ENCODE results near the gene DHFR.

Gene DHFR

GRCh38 chr5:80607832-80608231, 47.0 kb downstream of the DHFR start:
- no peaks in the 10 kb centered on the region for H3K4me1 ChIP-seq (ENCODE audit: control insufficient read depth in 2 of 2, insufficient read depth in 1 of 2, low read depth in 1 of 2, low read length in 2 of 2)
- H4K8ac ChIP-seq (ENCODE audit: low read depth, low read length), result no peak overlapping the region
- peak overlapping the region; percentile 68 for H2AK5ac ChIP-seq (ENCODE audit: low read depth, low read length)
- H3K9me3 ChIP-seq (replicated peaks in 1 of 2; ENCODE audit: control insufficient read depth in 2 of 2, insufficient read depth in 1 of 2, low read depth in 1 of 2, low read length in 2 of 2), result peaks cover 0 to 5% of the 10 kb centered on the region in 2 donors
- no peak overlapping the region for H3K14ac ChIP-seq (ENCODE audit: low read length)
- H3K36me3 ChIP-seq (replicated peaks in 1 of 2; ENCODE audit: control insufficient read depth in 2 of 2, insufficient read depth in 2 of 2, low read length in 2 of 2), result peaks cover 0 to 2% of the 10 kb centered on the region in 2 donors
- H3K23ac ChIP-seq (ENCODE audit: low read depth, low read length, poor library complexity), result no peak overlapping the region
- no peak overlapping the region for H3K4me3 ChIP-seq (ENCODE audit: low read length in 2 of 2)
- no peak overlapping the region for H3K4me2 ChIP-seq (ENCODE audit: insufficient read depth, low read length, poor library complexity, severe bottlenecking)
- no peak overlapping the region for H2BK120ac ChIP-seq (ENCODE audit: low read depth, low read length)
- H3K27ac ChIP-seq (replicated peaks; ENCODE audit: low read length), result no peak overlapping the region
- H4K91ac ChIP-seq (ENCODE audit: low read depth, low read length, poor library complexity), result no peak overlapping the region
- no peak overlapping the region for H2BK15ac ChIP-seq (ENCODE audit: low read length)
- DNase-seq (ENCODE audit: low spot score), result no peak
- no peak overlapping the region for H2BK12ac ChIP-seq (ENCODE audit: low read length)
- no peaks in the 10 kb centered on the region for H3K79me1 ChIP-seq (ENCODE audit: low read depth, low read length)
- H2BK5ac ChIP-seq (ENCODE audit: low read length), result no peak overlapping the region
- H3K27me3 ChIP-seq (ENCODE audit: control insufficient read depth in 3 of 3, insufficient read depth in 3 of 3, low read depth in 1 of 3, low read length in 3 of 3), result no peaks in the 10 kb centered on the region
- no peak overlapping the region for H3K9ac ChIP-seq (ENCODE audit: low read depth, low read length, poor library complexity)
- no peak overlapping the region for H3K4ac ChIP-seq (ENCODE audit: low read length)
- no peak overlapping the region for H2AFZ ChIP-seq (ENCODE audit: low read length)
- no peak overlapping the region for H3K18ac ChIP-seq (ENCODE audit: low read length)

- Histone ChIP-seq H3K79me1 (ENCODE audit: low read depth, low read length) (no peaks in the 10 kb centered on the region), H3K14ac (ENCODE audit: low read length) (no peak overlapping the region), H2AK5ac (ENCODE audit: low read depth, low read length) (no peak overlapping the region), H3K4ac (ENCODE audit: low read length) (no peak overlapping the region), H3K4me2 (ENCODE audit: insufficient read depth, low read length, poor library complexity, severe bottlenecking) (no peak overlapping the region), H3K27me3 (ENCODE audit: control insufficient read depth in 3 of 3, insufficient read depth in 3 of 3, low read depth in 1 of 3, low read length in 3 of 3) (no peaks in the 10 kb centered on the region), H2BK15ac (ENCODE audit: low read length) (no peak overlapping the region), H2AFZ (ENCODE audit: low read length) (no peak overlapping the region), H3K18ac (ENCODE audit: low read length) (no peak overlapping the region), H3K9ac (ENCODE audit: low read depth, low read length, poor library complexity) (no peak overlapping the region), H3K36me3 (replicated peaks in 1 of 2; ENCODE audit: control insufficient read depth in 2 of 2, insufficient read depth in 2 of 2, low read length in 2 of 2) (peaks cover 0 to 2% of the 10 kb centered on the region in 2 donors), H3K23ac (ENCODE audit: low read depth, low read length, poor library complexity) (no peak overlapping the region), H4K91ac (ENCODE audit: low read depth, low read length, poor library complexity) (no peak overlapping the region), H3K4me1 (ENCODE audit: control insufficient read depth in 2 of 2, insufficient read depth in 1 of 2, low read depth in 1 of 2, low read length in 2 of 2) (no peaks in the 10 kb centered on the region), H2BK120ac (ENCODE audit: low read depth, low read length) (no peak overlapping the region), H3K9me3 (replicated peaks in 1 of 2; ENCODE audit: control insufficient read depth in 2 of 2, insufficient read depth in 1 of 2, low read depth in 1 of 2, low read length in 2 of 2) (peaks cover 0 to 5% of the 10 kb centered on the region in 2 donors), H2BK12ac (ENCODE audit: low read length) (no peak overlapping the region), H4K8ac (ENCODE audit: low read depth, low read length) (no peak overlapping the region), H3K27ac (replicated peaks; ENCODE audit: low read length) (no peak overlapping the region), H2BK5ac (ENCODE audit: low read length) (no peak overlapping the region), H3K4me3 (ENCODE audit: low read length in 2 of 2) (no peak overlapping the region)
- no peak for DNase-seq (ENCODE audit: low spot score)
Measured at GRCh38 chr5:80607343-80607742, 47.4 kb downstream of the DHFR start.

- no peaks in the 10 kb centered on the region for H3K79me1 ChIP-seq (ENCODE audit: low read depth, low read length)
- no peak overlapping the region for H2BK12ac ChIP-seq (ENCODE audit: low read length)
- H4K8ac ChIP-seq (ENCODE audit: low read depth, low read length), result no peak overlapping the region
- no peak overlapping the region for H2BK5ac ChIP-seq (ENCODE audit: low read length)
- H3K4me2 ChIP-seq (ENCODE audit: insufficient read depth, low read length, poor library complexity, severe bottlenecking), result no peak overlapping the region
- no peak overlapping the region for H2BK15ac ChIP-seq (ENCODE audit: low read length)
- peaks cover 1 to 2% of the 10 kb centered on the region in 2 donors for H3K4me1 ChIP-seq (ENCODE audit: control insufficient read depth in 2 of 2, insufficient read depth in 1 of 2, low read depth in 1 of 2, low read length in 2 of 2)
- H4K91ac ChIP-seq (ENCODE audit: low read depth, low read length, poor library complexity), result no peak overlapping the region
- no peak overlapping the region for H2AFZ ChIP-seq (ENCODE audit: low read length)
- no peaks in the 10 kb centered on the region for H3K36me3 ChIP-seq (replicated peaks in 1 of 2; ENCODE audit: control insufficient read depth in 2 of 2, insufficient read depth in 2 of 2, low read length in 2 of 2)
- H3K23ac ChIP-seq (ENCODE audit: low read depth, low read length, poor library complexity), result no peak overlapping the region
- no CpG with 5 or more reads among the region's 2 CpGs for WGBS, 2 donors (ENCODE audit: extremely low coverage in 2 of 2, insufficient read length in 2 of 2, insufficient replicate concordance in 1 of 2)
- H3K18ac ChIP-seq (ENCODE audit: low read length), result no peak overlapping the region
- no peak overlapping the region for H3K9ac ChIP-seq (ENCODE audit: low read depth, low read length, poor library complexity)
- H3K9me3 ChIP-seq (replicated peaks in 1 of 2; ENCODE audit: control insufficient read depth in 2 of 2, insufficient read depth in 1 of 2, low read depth in 1 of 2, low read length in 2 of 2), result no peaks in the 10 kb centered on the region
- H3K27me3 ChIP-seq (ENCODE audit: control insufficient read depth in 3 of 3, insufficient read depth in 3 of 3, low read depth in 1 of 3, low read length in 3 of 3), result no peaks in the 10 kb centered on the region
- no peak overlapping the region for H3K4ac ChIP-seq (ENCODE audit: low read length)
- no peak overlapping the region for H3K4me3 ChIP-seq (ENCODE audit: low read length in 2 of 2)
- H3K14ac ChIP-seq (ENCODE audit: low read length), result no peak overlapping the region
- H2AK5ac ChIP-seq (ENCODE audit: low read depth, low read length), result no peak overlapping the region
- no peak for DNase-seq (ENCODE audit: low spot score)
- H2BK120ac ChIP-seq (ENCODE audit: low read depth, low read length), result no peak overlapping the region
- no peak overlapping the region for H3K27ac ChIP-seq (replicated peaks; ENCODE audit: low read length)
Measured at GRCh38 chr5:80600943-80601693, 53.7 kb downstream of the DHFR start.

- Histone ChIP-seq H2BK12ac (ENCODE audit: low read length) (no peak overlapping the region), H4K8ac (ENCODE audit: low read depth, low read length) (no peak overlapping the region), H2AK5ac (ENCODE audit: low read depth, low read length) (no peak overlapping the region), H3K23ac (ENCODE audit: low read depth, low read length, poor library complexity) (no peak overlapping the region), H3K4me1 (ENCODE audit: control insufficient read depth in 2 of 2, insufficient read depth in 1 of 2, low read depth in 1 of 2, low read length in 2 of 2) (peaks cover 3 to 6% of the 10 kb centered on the region in 2 donors), H3K9ac (ENCODE audit: low read depth, low read length, poor library complexity) (no peak overlapping the region), H2BK15ac (ENCODE audit: low read length) (no peak overlapping the region), H3K79me1 (ENCODE audit: low read depth, low read length) (no peaks in the 10 kb centered on the region), H3K27ac (replicated peaks; ENCODE audit: low read length) (no peak overlapping the region), H3K14ac (ENCODE audit: low read length) (no peak overlapping the region), H2BK5ac (ENCODE audit: low read length) (no peak overlapping the region), H3K4me3 (ENCODE audit: low read length in 2 of 2) (no peak overlapping the region), H2AFZ (ENCODE audit: low read length) (no peak overlapping the region), H4K91ac (ENCODE audit: low read depth, low read length, poor library complexity) (no peak overlapping the region), H3K27me3 (ENCODE audit: control insufficient read depth in 3 of 3, insufficient read depth in 3 of 3, low read depth in 1 of 3, low read length in 3 of 3) (no peaks in the 10 kb centered on the region), H2BK120ac (ENCODE audit: low read depth, low read length) (no peak overlapping the region), H3K9me3 (replicated peaks in 1 of 2; ENCODE audit: control insufficient read depth in 2 of 2, insufficient read depth in 1 of 2, low read depth in 1 of 2, low read length in 2 of 2) (no peaks in the 10 kb centered on the region), H3K36me3 (replicated peaks in 1 of 2; ENCODE audit: control insufficient read depth in 2 of 2, insufficient read depth in 2 of 2, low read length in 2 of 2) (no peaks in the 10 kb centered on the region), H3K4me2 (ENCODE audit: insufficient read depth, low read length, poor library complexity, severe bottlenecking) (no peak overlapping the region), H3K18ac (ENCODE audit: low read length) (no peak overlapping the region), H3K4ac (ENCODE audit: low read length) (no peak overlapping the region)
- no peak for DNase-seq (ENCODE audit: low spot score)
- no CpG with 5 or more reads among the region's 7 CpGs for WGBS, 2 donors (ENCODE audit: extremely low coverage in 2 of 2, insufficient read length in 2 of 2, insufficient replicate concordance in 1 of 2)
Measured at GRCh38 chr5:80597500-80597899, 57.3 kb downstream of the DHFR start.

Measured in neuronal stem cell (in vitro differentiated cells).